Tibial nerve (tissue), 4 donors: ENCODE data around the gene ZBTB5. TPM values are rescaled to one million over a fixed set of nuclear protein-coding genes. Genes with fewer than 3 reads are reported as not detected.
A peak's percentile ranks its signal among the peaks of the same experiment; 100 is the strongest.

ENCODE experiments used
- DNase-seq, 2 donors: peaks; one replicate each; pipeline ENCODE4 v3.0.0-alpha.2; 2019; ENCODE audit warnings: low spot score in 2 of 2
- H3K27ac ChIP-seq, 4 donors: fragments of 200-600 bp; sonication (generic) in 3 of 4; one replicate each; pipeline ENCODE4 v1.5.1; 2017 to 2019; ENCODE audit warnings: mild to moderate bottlenecking in 1 of 4
- H3K27me3 ChIP-seq, 2 donors: fragments of 200-600 bp; sonication (generic) in 1 of 2; one replicate each; pipeline versions ENCODE4 v1.5.1 to v1.6.0; 2017 to 2019
- H3K36me3 ChIP-seq, 3 donors: fragments of 200-600 bp; sonication (generic); one replicate each; pipeline ENCODE4 v1.5.1; 2018 to 2019
- H3K4me1 ChIP-seq, 4 donors: fragments of 200-600 bp; sonication (generic) in 3 of 4; one replicate each; pipeline ENCODE4 v1.5.1; 2017 to 2019
- H3K4me3 ChIP-seq, 4 donors: fragments of 200-600 bp; sonication (generic) in 3 of 4; one replicate each; pipeline ENCODE4 v1.5.1; 2017 to 2019; ENCODE audit warnings: mild to moderate bottlenecking in 1 of 4, moderate library complexity in 1 of 4
- H3K9me3 ChIP-seq, 4 donors: fragments of 200-600 bp; sonication (generic) in 3 of 4; one replicate each; pipeline ENCODE4 v1.5.1; 2017 to 2019
- EP300 ChIP-seq, 2 donors: sonication (generic); formaldehyde crosslinking; IDR thresholded peaks; one replicate each; pipeline ENCODE4 v1.6.1; 2017; ENCODE audit warnings: antibody characterized with exemption in 2 of 2, mild to moderate bottlenecking in 1 of 2
- POLR2A ChIP-seq, 2 donors: fragments of 450-650 bp; IDR thresholded peaks; one replicate each; pipeline ENCODE4 v1.6.1; 2017; ENCODE audit warnings: antibody characterized with exemption in 2 of 2, mild to moderate bottlenecking in 2 of 2, moderate library complexity in 2 of 2
- WGBS, 2 donors: methylation state at CpG; one replicate each; pipeline ENCODE4 v1.1.5; 2018; 5-methylcytosine and 5-hydroxymethylcytosine counted together
- total RNA-seq, 4 donors: library from RNA; depleted of rRNA; stranded (reverse); fragments of >200 nt; gene quantifications; one replicate each; pipeline ENCODE4 v1.1.0, GENCODE V29; 2016
- TF ChIP-seq, protein P1 (sequence below), 5 experiments: fragments of 200-600 bp in 3 of 5; fragments of 450-650 bp in 2 of 5; sonication (generic) in 3 of 5; IDR thresholded peaks; one replicate each; pipeline ENCODE4 v1.5.1; 2016 to 2019; ENCODE audit warnings: antibody characterized with exemption in 5 of 5, mild to moderate bottlenecking in 3 of 5, moderate library complexity in 2 of 5

Gene ZBTB5
- total RNA-seq, 4 donors from 2014 or later, result 9.6 to 15.1 (median 13.5) TPM

GRCh38 chr9:37419204-37419603 is 46.0 kb downstream of the ZBTB5 start:
- no peak overlapping the region for H3K27ac ChIP-seq
- 94 to 95% methylated on average over 5 of the region's 5 CpGs for WGBS, 2 donors
- H3K36me3 ChIP-seq, result no peaks in the 10 kb centered on the region
- DNase-seq, result no peak
- TF ChIP-seq, protein P1, sequence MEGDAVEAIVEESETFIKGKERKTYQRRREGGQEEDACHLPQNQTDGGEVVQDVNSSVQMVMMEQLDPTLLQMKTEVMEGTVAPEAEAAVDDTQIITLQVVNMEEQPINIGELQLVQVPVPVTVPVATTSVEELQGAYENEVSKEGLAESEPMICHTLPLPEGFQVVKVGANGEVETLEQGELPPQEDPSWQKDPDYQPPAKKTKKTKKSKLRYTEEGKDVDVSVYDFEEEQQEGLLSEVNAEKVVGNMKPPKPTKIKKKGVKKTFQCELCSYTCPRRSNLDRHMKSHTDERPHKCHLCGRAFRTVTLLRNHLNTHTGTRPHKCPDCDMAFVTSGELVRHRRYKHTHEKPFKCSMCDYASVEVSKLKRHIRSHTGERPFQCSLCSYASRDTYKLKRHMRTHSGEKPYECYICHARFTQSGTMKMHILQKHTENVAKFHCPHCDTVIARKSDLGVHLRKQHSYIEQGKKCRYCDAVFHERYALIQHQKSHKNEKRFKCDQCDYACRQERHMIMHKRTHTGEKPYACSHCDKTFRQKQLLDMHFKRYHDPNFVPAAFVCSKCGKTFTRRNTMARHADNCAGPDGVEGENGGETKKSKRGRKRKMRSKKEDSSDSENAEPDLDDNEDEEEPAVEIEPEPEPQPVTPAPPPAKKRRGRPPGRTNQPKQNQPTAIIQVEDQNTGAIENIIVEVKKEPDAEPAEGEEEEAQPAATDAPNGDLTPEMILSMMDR (IDR thresholded peaks at IDR 0.05), result no peak
- TF ChIP-seq EP300 (IDR thresholded peaks at IDR 0.05) (no peak), POLR2A (IDR thresholded peaks at IDR 0.05) (no peak)
- no peaks in the 10 kb centered on the region for H3K27me3 ChIP-seq
- no peak overlapping the region for H3K4me3 ChIP-seq
- H3K9me3 ChIP-seq, result no peaks in the 10 kb centered on the region
- H3K4me1 ChIP-seq, result peaks cover 0 to 29% (median 21%) of the 10 kb centered on the region in 4 donors

DNA sequence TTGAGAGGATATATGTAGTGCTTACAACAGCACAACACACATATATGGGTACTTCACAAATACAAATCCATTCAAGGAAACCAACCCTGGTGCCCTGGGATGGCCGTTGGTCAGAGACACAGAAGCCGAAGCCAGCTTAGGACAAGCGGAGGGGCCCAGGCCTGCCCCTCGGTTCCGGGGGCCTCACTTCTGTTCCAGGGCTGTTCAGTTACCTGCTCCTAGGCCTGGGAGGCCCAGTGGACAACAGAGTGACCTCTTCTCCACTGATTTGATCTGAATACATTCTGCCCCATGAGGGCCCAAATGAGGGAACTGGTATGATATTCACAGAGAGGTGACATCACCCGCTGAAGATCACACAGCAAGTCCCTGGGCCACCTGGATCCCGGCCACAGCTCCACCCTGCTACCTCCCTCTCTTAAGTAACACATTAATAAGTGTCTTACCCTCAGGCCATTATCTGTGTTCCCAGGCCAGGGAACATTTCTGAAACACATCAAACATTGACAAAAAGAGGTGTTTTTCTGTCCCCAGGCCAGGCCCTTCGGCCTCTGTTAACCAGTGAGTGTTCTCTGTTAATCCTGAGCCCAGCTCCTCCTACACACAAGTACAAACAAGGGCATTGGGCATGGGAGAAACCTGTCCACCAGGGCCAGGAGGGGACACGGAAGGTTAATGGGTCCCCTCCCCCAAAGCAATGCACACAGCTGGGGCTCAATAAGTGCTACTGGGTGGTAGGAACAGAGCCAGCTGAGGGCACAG is 47.2 kb downstream of the ZBTB5 start:
- 82 to 89% methylated on average over 9 of the region's 9 CpGs for WGBS, 2 donors
- Histone ChIP-seq H3K4me3 (no peak overlapping the region), H3K4me1 (peaks cover 0 to 18% (median 10%) of the 10 kb centered on the region in 4 donors), H3K36me3 (no peaks in the 10 kb centered on the region), H3K9me3 (no peaks in the 10 kb centered on the region), H3K27ac (no peak overlapping the region), H3K27me3 (no peaks in the 10 kb centered on the region)
- DNase-seq, result no peak
- TF ChIP-seq POLR2A (IDR thresholded peaks at IDR 0.05) (no peak), EP300 (IDR thresholded peaks at IDR 0.05) (no peak)
- TF ChIP-seq, protein P1 (IDR thresholded peaks at IDR 0.05), result no peak

DNA sequence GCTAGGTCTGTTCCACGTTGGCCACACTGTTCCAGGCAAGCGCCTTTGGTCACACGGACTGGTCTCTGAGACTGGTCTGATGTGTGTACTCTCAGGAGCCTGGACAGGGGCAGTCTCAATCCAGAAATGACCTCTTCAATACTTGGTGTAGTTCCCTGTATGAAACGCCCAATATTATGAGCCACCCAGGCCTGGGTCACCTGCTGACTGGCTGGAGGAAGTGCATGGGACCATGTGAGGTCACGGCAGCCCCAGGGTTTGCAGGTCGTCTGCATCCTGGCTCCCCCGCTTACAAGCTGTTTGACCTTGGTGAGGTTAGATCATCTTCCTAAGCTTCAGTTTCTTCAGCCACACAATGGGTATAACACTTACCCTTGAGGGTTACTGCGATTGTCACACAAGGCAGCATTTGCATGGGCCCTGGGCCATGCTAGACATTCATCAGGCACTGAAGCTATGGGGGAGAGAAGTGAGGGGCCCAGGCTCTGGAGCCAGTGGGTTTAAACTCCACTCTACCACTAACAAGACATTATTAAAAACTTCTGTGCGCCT is 47.9 kb downstream of the ZBTB5 start:
- no peak for DNase-seq
- TF ChIP-seq, protein P1 (IDR thresholded peaks at IDR 0.05), result no peak
- TF ChIP-seq EP300 (IDR thresholded peaks at IDR 0.05) (no peak), POLR2A (IDR thresholded peaks at IDR 0.05) (no peak)
- H3K4me1 ChIP-seq, result peaks cover 0 to 18% (median 9%) of the 10 kb centered on the region in 4 donors

DNA sequence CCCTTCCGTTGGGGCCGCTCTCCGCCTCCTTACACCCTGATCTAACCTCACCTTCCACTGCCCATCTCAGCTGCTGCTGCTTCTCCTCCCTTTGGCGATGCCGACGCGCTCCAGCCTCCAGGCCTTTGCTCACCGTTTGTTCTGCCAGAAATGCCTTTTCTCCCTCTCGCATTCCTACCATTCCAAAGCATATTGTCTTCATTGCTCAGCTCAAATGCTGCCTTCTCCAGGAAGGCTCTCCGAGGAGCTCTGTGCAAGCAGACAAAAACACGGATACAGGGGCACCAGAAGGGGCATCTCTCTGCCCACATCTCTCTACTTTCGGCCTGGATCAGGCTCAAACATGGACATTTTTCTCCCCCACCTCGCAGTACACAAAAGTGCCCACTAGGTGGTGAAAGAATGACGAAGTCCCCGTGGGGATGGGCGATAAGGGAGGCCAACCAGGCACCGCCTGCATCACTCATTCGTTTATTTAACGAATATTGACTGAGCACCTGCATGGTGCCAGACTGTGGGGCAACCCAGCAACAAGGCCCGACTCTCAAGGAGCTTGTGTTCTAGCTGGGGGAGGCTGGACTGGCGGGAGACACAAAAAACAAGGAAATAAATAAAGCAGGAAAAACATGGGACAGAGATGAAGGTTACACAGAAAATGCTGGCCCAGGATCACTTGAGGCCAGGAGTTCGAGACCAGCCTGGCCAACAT is 50.1 kb downstream of the ZBTB5 start:
- WGBS, 2 donors, result 19 to 21% methylated on average over 22 of the region's 22 CpGs
- no peaks in the 10 kb centered on the region for H3K36me3 ChIP-seq
- DNase-seq, result peak; percentile 45 to 77
- no peak overlapping the region for H3K4me3 ChIP-seq
- H3K27ac ChIP-seq, result peak overlapping the region in 3 of 4 donors; percentile 28 to 78 (median 74)
- H3K9me3 ChIP-seq, result no peaks in the 10 kb centered on the region
- no peak for TF ChIP-seq POLR2A (IDR thresholded peaks at IDR 0.05)
- TF ChIP-seq, protein P1 (IDR thresholded peaks at IDR 0.05), result peak; percentile 79 to 86 (median 84)
- TF ChIP-seq EP300 (IDR thresholded peaks at IDR 0.05), result peak in 1 of 2 donors; percentile 50
- H3K27me3 ChIP-seq, result no peaks in the 10 kb centered on the region
- H3K4me1 ChIP-seq, result peaks cover 0 to 13% (median 5%) of the 10 kb centered on the region in 4 donors

More for the DNA sequence above, 47.9 kb downstream of the ZBTB5 start:
- Histone ChIP-seq H3K9me3 (no peaks in the 10 kb centered on the region), H3K27ac (no peak overlapping the region), H3K36me3 (no peaks in the 10 kb centered on the region), H3K4me3 (no peak overlapping the region), H3K27me3 (no peaks in the 10 kb centered on the region)
- WGBS, 2 donors, result 91 to 92% methylated on average over 9 of the region's 9 CpGs
